Effector CD4-positive, alpha-beta T cell (primary cell): ENCODE data around the gene RAPGEF4.
"Not testable (repeated sequence)": the region's sequence is repeated elsewhere in the genome, so short reads cannot be mapped to it uniquely, and the experiment has no call there.

Source experiments
- DNase-seq: peaks from one replicate; pipeline ENCODE4 v3.0.0-alpha.2; 2020

The RAPGEF4 gene

DNA sequence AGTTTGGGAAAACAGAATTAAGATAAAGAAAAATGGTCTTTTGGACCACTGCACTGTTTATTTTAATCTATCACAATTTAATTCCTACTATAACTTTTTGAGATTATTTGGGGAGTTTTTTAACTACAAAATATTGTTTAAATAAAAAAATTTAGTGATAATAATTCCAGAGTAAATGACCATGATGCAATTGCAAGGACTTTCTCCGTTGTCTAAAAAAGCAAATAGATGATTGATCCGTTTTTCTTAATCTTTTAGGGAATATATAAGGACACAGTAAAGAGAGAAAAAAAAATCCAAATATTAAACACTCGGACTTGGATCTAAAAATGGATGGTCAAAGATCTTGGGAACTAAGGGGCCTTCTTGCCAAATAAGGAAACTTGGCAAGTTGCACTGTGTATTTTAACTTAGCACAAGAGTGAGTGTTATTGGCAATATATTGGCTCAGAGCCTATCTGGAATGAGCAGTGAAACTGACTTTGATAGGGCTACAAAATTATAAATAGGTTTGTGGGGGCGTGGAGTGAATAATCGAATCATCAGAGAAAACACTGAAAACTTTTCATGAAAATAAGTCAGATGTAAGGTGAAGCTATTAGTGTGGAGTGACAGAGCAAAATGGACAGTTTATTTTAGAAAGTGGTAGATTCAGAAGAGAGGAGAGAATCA, 342.0 kb downstream of the RAPGEF4 start:
- DNase-seq, result no peak

DNA sequence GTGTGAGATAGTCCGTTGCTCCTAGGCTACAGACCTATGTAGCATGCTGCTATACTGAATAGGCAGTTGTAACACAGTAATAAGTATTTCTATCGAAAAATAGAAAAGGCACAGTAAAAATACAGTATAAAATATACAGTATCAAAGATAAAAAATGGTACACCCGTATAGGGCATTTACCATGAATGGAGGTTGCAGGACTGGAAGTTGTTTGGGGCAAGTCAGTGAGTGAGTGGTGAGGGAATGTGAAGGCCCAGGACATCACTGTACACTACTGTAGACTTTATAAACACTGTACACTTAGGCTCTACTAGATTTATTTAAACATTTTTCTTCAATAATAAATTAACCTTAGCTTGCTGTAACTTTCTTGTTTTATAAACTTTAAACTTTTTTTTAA, 343.5 kb downstream of the RAPGEF4 start:
- no peak for DNase-seq

DNA sequence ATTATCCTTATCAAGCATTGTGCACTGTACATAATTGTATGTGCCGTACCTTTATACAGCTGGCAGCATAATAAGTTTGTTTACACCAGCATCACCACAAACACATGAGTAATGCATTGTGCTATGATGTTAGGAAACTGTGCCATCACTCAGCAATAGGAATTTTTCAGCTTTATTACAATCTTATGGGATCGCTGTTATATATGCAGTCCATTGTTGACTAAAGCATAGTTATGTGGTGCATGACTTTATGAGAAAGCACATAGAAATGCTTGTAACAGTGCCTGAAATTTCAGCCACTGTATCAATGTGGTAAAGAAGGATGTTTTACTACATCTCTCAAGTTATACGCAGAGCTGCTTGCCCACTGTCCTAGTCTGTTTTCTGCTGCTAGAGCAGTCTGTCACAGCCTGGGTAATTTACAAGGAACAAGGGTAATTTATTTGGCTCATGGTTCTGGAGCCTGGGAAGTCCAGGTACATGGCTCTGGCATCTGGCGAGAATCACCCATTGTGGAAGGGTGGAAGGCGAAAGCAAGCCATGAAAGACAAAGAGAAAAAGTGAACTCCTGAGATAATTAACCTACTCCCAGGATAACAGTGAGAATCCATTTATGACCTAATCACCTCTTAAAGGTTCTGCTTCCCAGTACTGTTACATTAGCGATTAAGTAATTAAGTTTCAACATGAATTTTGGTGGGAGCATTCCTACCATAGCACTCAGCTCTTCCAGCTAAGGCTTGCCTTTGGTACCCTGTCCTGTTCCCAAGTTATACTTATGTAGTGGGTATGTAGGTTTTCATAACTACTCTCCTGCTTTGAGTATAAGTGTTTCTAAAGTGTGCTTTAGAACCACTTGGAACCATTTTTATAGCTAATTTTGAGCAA, 344.6 kb downstream of the RAPGEF4 start:
- DNase-seq, result no peak

- DNase-seq, result no peak
Observed at GRCh38 chr2:173086518-173087213, 351.0 kb downstream of the RAPGEF4 start.

GRCh38 chr2:173087214-173087581, 351.6 kb downstream of the RAPGEF4 start:
- no peak for DNase-seq

- no peak for DNase-seq
Observed at GRCh38 chr2:173087793-173088496, 352.3 kb downstream of the RAPGEF4 start.

DNA sequence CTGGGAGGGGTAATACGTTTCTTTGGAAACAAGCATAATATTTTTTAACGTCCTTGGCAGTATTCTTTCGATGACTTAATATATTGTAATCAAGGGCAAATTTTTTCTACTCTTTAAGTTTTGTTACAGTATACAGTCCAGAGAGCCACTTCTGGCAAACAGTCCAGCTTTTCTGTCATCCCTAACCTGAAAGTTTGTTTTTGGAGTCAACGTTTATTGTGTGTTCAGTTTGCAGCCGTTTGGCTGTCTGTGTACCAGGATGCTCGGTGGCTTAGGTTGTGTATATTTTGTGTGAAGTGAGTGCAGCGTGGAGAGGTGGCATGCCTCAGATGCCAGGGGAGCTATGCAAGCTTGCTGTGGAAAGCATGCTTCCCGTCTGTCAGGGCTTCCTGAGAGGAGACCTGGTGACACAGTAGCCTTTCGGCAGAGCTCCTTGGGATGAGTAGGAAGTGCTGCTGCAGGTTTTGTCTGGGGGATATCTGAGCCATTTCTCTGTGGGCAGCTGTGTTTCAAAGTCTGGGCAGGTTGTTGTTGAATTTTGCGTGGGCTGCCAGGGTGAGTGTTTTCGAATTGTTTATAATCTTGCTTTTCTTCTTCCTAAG, 354.7 kb downstream of the RAPGEF4 start:
- DNase-seq, result no peak

DNA sequence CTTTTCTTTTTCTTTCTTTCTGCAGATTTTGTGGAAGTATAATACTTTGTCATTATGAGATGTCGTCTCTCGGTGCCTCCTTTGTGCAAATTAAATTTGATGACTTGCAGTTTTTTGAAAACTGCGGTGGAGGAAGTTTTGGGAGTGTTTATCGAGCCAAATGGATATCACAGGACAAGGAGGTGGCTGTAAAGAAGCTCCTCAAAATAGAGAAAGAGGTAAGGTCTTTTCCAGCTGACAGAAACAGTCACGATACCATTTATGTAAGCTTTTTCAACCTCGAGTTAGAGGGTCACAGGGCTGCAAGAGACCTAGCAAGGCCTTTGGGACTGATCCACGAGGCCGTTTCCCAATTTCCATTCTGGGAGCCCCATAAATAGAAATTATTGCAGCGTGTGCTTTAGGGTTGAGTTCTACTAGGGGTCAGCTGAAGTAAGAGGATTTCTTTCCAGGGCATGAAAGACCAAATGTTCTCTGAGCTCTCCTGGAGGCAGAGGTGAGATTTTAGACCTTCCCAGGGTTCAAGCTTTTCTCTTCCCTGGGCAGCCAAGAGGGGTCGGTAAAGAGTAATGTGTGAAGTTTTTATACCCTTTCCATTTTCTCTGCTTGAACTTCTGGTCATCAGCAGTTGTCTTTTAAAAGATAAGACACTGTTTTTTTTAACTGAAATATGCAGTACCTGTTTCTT, 355.5 kb downstream of the RAPGEF4 start:
- DNase-seq, result no peak

DNA sequence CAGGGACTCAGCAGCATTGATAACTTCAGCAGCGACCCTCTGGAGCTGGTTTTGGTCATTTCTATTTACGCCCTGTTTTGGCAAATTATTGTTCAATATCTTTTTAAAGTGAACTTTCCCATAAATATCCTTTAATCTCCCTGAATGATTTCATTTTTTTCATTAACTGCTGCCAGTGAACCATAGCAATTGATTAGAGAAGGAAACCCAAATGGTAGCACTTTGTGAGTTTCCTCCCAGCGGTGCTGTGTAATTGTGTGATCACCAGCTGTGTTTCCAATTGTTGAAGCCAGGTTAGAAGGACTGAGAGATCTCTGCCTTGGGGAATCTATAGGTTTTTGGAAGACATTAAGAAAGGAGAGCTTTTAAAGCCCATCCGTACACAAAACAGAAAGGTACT, 356.3 kb downstream of the RAPGEF4 start:
- DNase-seq, result no peak

- no peak for DNase-seq
Observed at GRCh38 chr2:173092844-173093402, 357.3 kb downstream of the RAPGEF4 start.

- not testable (repeated sequence) for DNase-seq
Observed at GRCh38 chr2:173093617-173094016, 358.0 kb downstream of the RAPGEF4 start.

DNA sequence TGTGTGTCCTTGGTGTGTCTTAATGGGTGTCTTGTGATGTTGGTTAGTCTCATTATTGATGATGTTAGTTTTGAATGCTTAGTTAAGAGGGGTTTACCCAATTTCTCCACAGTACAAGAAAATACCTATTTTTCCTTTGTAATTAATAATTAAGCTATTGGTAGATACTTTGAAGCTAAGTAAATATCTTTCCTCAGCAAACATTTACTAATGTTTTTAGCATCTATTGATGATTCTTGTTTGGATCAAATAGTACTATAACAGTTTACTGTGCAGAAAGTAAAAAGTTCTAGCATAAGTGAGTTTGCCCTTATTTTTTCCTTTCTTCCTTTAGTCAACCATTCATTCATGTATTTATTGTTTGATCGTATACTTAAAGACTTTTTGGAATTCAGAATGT, 359.1 kb downstream of the RAPGEF4 start:
- DNase-seq, result no peak

GRCh38 chr2:173095356-173095755, 359.7 kb downstream of the RAPGEF4 start:
- no peak for DNase-seq

GRCh38 chr2:173099271-173099670, 363.6 kb downstream of the RAPGEF4 start:
- no peak for DNase-seq

DNA sequence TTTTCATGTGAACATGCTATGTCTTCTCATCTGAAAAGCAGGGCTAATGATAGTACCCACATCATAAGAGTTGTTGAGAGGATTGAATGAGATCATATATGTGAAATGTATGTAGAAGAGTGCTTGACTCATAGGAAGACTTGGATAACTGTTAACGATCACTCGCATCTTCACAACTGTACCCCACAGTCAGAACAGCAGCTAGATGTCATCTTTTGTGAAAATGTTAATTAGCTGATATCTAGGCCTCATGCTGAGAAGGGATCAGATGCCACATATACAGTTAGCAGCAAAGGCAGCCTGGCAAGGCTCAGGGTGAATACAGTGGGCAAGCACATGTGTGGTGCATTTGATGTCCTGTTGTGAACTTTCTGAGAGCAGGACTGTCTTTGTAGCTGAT, 364.2 kb downstream of the RAPGEF4 start:
- no peak for DNase-seq

DNA sequence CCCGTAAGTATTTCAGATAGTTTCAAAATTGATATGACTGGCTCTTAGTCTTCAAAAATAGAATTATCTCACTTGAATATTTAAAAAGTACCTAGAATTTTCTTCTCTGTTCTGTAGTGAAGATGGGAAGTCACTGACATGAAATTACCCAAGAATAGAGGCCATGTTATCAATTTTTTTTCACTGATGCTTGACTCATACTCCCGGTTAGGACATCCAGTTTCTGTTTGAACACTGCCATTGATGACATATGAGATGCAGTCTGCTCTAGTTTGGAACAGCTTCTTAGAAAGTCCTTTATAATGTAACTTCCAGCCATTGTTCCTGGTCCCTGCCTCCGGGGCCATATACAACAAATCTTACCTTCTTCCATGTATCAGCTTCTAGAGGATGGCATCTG, 366.0 kb downstream of the RAPGEF4 start:
- DNase-seq, result no peak
